ENCODE data around the gene SCMH1. TPM values are rescaled to one million over a fixed set of nuclear protein-coding genes. Genes with fewer than 3 reads are reported as not detected.

Gene SCMH1
- polyA plus RNA-seq, 2 of the 4 experiments (the other 2 are of a cell fraction), result 11.6 to 26.7 TPM

GRCh38 chr1:41097105-41097504 lies 145.0 kb downstream of the SCMH1 start:
- FAIRE-seq (no peak), ATAC-seq (no peak), DNase-seq (ENCODE audit: low read depth in 1 of 2, low spot score in 1 of 2) (no peak)
- WGBS (ENCODE audit: missing lambda C conversion rate), result 89% methylated on average over 4 of the region's 4 CpGs
- no peak overlapping the region for H3K4me2 ChIP-seq
- H3K9me3 ChIP-seq, result no peaks in the 10 kb centered on the region
- TF ChIP-seq HOXA7 (CRISPR knock-in tag; IDR thresholded peaks at IDR 0.05), result no peak
- no peak for TF ChIP-seq ZNF302 (CRISPR knock-in tag; IDR thresholded peaks at IDR 0.05)
- no peak for TF ChIP-seq NPAS2 (CRISPR knock-in tag; IDR thresholded peaks at IDR 0.05; ENCODE audit: borderline replicate concordance)
- TF ChIP-seq, protein P1, sequence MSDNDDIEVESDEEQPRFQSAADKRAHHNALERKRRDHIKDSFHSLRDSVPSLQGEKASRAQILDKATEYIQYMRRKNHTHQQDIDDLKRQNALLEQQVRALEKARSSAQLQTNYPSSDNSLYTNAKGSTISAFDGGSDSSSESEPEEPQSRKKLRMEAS (IDR thresholded peaks at IDR 0.05), result no peak
- TF ChIP-seq, protein P2, sequence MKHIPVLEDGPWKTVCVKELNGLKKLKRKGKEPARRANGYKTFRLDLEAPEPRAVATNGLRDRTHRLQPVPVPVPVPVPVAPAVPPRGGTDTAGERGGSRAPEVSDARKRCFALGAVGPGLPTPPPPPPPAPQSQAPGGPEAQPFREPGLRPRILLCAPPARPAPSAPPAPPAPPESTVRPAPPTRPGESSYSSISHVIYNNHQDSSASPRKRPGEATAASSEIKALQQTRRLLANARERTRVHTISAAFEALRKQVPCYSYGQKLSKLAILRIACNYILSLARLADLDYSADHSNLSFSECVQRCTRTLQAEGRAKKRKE (CRISPR knock-in tag; IDR thresholded peaks at IDR 0.05; ENCODE audit: low read depth), result no peak
- no peak for TF ChIP-seq CHD2 (IDR thresholded peaks at IDR 0.05; ENCODE audit: low read length, partially characterized antibody)
- no peak for TF ChIP-seq CBX8 (IDR thresholded peaks at IDR 0.05)
- no peak for TF ChIP-seq HOXB5 (CRISPR knock-in tag; IDR thresholded peaks at IDR 0.05)
- TF ChIP-seq ZSCAN20 (CRISPR knock-in tag; IDR thresholded peaks at IDR 0.05), result no peak
- TF ChIP-seq CHD4 (IDR thresholded peaks at IDR 0.05; ENCODE audit: borderline replicate concordance), result no peak
- no peak for TF ChIP-seq NR3C1 (IDR thresholded peaks at IDR 0.05)
- ChIA-PET POLR2A (no interaction called here), CTCF (interaction anchor here (1.2 kb wide), 1 partner anchor 320 kb away, joined by 3 read pairs; no protein-coding TSS in a partner anchor)
- no peak overlapping the region for H3K27ac ChIP-seq
- H3K4me3 ChIP-seq, result no peak overlapping the region
- H3K4me1 ChIP-seq, result peaks cover 11% of the 10 kb centered on the region

- CTCF ChIA-PET, result interaction anchor here (0.8 kb wide), 1 partner anchor 20 kb away, joined by 3 read pairs; no protein-coding TSS in a partner anchor
- Histone ChIP-seq H3K27ac (no peak overlapping the region), H3K4me3 (no peak overlapping the region), H3K9me3 (no peaks in the 10 kb centered on the region), H3K4me1 (no peaks in the 10 kb centered on the region), H3K4me2 (no peak overlapping the region)
- TF ChIP-seq POLR2AphosphoS2 (conservative IDR thresholded peaks at IDR 0.05; ENCODE audit: low read length) (no peak), RAD21 (conservative IDR thresholded peaks at IDR 0.05 in 1 of 2, IDR thresholded peaks at IDR 0.05 in 1 of 2) (no peak), SREBF2 (IDR thresholded peaks at IDR 0.05) (no peak), HOXB13 (CRISPR knock-in tag; IDR thresholded peaks at IDR 0.05; ENCODE audit: low read depth) (no peak), HES2 (IDR thresholded peaks at IDR 0.05) (no peak), EHMT2 (IDR thresholded peaks at IDR 0.05; ENCODE audit: low read depth) (no peak), ZFP36 (IDR thresholded peaks at IDR 0.05; ENCODE audit: borderline replicate concordance, partially characterized antibody) (no peak), FOXS1 (CRISPR knock-in tag; IDR thresholded peaks at IDR 0.05) (no peak), ESRRA (IDR thresholded peaks at IDR 0.05; ENCODE audit: borderline replicate concordance, low read length) (no peak), POLR2A (IDR thresholded peaks at IDR 0.05; ENCODE audit: low read length) (no peak)
- TF ChIP-seq, protein P3, sequence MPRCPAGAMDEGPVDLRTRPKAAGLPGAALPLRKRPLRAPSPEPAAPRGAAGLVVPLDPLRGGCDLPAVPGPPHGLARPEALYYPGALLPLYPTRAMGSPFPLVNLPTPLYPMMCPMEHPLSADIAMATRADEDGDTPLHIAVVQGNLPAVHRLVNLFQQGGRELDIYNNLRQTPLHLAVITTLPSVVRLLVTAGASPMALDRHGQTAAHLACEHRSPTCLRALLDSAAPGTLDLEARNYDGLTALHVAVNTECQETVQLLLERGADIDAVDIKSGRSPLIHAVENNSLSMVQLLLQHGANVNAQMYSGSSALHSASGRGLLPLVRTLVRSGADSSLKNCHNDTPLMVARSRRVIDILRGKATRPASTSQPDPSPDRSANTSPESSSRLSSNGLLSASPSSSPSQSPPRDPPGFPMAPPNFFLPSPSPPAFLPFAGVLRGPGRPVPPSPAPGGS (IDR thresholded peaks at IDR 0.05), result no peak
- TF ChIP-seq, protein P4, sequence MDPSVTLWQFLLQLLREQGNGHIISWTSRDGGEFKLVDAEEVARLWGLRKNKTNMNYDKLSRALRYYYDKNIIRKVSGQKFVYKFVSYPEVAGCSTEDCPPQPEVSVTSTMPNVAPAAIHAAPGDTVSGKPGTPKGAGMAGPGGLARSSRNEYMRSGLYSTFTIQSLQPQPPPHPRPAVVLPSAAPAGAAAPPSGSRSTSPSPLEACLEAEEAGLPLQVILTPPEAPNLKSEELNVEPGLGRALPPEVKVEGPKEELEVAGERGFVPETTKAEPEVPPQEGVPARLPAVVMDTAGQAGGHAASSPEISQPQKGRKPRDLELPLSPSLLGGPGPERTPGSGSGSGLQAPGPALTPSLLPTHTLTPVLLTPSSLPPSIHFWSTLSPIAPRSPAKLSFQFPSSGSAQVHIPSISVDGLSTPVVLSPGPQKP (IDR thresholded peaks at IDR 0.05; ENCODE audit: low read depth, low read length), result no peak
- TF ChIP-seq, protein P2 (CRISPR knock-in tag; IDR thresholded peaks at IDR 0.05; ENCODE audit: low read depth), result no peak
- TF ChIP-seq, protein P5, sequence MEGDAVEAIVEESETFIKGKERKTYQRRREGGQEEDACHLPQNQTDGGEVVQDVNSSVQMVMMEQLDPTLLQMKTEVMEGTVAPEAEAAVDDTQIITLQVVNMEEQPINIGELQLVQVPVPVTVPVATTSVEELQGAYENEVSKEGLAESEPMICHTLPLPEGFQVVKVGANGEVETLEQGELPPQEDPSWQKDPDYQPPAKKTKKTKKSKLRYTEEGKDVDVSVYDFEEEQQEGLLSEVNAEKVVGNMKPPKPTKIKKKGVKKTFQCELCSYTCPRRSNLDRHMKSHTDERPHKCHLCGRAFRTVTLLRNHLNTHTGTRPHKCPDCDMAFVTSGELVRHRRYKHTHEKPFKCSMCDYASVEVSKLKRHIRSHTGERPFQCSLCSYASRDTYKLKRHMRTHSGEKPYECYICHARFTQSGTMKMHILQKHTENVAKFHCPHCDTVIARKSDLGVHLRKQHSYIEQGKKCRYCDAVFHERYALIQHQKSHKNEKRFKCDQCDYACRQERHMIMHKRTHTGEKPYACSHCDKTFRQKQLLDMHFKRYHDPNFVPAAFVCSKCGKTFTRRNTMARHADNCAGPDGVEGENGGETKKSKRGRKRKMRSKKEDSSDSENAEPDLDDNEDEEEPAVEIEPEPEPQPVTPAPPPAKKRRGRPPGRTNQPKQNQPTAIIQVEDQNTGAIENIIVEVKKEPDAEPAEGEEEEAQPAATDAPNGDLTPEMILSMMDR (IDR thresholded peaks at IDR 0.05), result no peak
- DNase-seq (ENCODE audit: low read depth in 1 of 2, low spot score in 1 of 2) (no peak), ATAC-seq (no peak), FAIRE-seq (no peak)
- POLR2A ChIA-PET, result no interaction called here
- WGBS (ENCODE audit: missing lambda C conversion rate), result 72% methylated on average over 5 of the region's 5 CpGs
These were observed 148.3 kb downstream of the SCMH1 start for GRCh38 chr1:41093826-41094225.
